ENCODE measurements around the gene EXOSC10.
"Not testable (repeated sequence)": the region's sequence is repeated elsewhere in the genome, so short reads cannot be mapped to it uniquely, and the experiment has no call there.

The EXOSC10 gene

DNA sequence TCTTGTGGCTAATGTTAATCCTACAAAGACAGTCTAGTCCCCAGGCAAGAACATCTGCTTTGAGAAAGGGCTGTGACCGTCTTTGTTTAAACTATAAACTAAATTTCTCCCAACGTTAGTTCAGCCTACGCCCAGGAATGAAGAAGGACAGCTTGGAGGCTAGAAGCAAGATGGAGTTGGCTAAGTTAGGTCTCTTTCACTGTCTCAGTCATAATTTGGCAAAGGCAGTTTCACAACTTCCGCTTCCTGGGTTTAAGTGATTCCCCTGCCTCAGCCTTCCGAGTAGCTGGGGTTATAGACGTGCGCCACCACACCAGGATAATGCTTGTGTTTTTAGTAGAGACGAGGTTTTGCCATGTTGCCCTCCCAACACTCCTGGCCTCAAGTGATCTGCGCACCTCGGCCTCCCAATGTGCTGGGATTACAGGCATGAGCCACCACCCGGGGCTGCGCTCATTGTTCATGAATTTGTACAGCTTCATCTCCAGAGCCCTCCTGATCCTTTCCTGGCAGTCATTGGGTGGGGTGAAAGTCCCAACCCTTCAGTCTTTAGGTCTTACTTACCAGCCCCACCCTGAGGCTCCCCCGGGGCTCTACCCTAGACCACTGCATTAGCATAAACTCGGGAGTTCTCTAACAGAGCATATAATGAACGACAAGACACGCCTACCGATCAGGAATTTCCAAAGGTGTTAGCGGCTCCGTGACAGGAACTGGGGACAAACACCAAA is 47.7 kb downstream of the EXOSC10 start:
- TF ChIP-seq, protein P1, sequence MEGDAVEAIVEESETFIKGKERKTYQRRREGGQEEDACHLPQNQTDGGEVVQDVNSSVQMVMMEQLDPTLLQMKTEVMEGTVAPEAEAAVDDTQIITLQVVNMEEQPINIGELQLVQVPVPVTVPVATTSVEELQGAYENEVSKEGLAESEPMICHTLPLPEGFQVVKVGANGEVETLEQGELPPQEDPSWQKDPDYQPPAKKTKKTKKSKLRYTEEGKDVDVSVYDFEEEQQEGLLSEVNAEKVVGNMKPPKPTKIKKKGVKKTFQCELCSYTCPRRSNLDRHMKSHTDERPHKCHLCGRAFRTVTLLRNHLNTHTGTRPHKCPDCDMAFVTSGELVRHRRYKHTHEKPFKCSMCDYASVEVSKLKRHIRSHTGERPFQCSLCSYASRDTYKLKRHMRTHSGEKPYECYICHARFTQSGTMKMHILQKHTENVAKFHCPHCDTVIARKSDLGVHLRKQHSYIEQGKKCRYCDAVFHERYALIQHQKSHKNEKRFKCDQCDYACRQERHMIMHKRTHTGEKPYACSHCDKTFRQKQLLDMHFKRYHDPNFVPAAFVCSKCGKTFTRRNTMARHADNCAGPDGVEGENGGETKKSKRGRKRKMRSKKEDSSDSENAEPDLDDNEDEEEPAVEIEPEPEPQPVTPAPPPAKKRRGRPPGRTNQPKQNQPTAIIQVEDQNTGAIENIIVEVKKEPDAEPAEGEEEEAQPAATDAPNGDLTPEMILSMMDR (IDR thresholded peaks at IDR 0.05) = no peak
- intact Hi-C loops (cut with DNase I; ENCODE audit: low total_unique reads) = no loop called here
- H3K27me3 ChIP-seq = no peaks in the 10 kb centered on the region

DNA sequence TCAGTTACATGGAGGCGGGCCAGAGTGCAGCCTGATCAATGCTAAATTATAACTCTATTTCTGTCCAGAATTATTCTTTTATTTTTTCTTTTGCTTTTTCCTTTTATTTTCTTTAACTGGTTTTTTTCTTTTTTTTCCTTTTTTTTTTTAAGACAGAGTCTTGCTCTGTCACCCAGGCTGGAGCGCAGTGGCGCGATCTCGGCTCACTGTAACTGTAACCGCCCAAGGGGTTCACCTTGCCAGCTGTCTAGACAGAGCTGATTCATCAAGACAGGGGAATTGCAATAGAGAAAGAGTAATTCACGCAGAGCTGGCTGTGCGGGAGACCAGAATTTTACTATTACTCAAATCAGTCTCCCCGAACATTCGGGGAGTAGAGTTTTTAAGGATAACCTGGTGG is 48.5 kb downstream of the EXOSC10 start:
- H3K4me3 ChIP-seq; H3K4me1 ChIP-seq; H3K27me3 ChIP-seq; H3K9me3 ChIP-seq; DNase-seq; H3K27ac ChIP-seq; intact Hi-C loops (cut with DNase I; ENCODE audit: low total_unique reads): not testable (repeated sequence)
- peaks cover 7 to 23% (median 13%) of the 10 kb centered on the region in 3 donors for H3K36me3 ChIP-seq

More for the DNA sequence above, 47.7 kb downstream of the EXOSC10 start:
- DNase-seq = no peak
- no peaks in the 10 kb centered on the region for H3K9me3 ChIP-seq
- peaks cover 0 to 10% (median 0%) of the 10 kb centered on the region in 4 donors for H3K4me1 ChIP-seq
- peaks cover 14 to 32% (median 21%) of the 10 kb centered on the region in 3 donors for H3K36me3 ChIP-seq
- no peak overlapping the region for H3K4me3 ChIP-seq
- no peak overlapping the region for H3K27ac ChIP-seq

DNA sequence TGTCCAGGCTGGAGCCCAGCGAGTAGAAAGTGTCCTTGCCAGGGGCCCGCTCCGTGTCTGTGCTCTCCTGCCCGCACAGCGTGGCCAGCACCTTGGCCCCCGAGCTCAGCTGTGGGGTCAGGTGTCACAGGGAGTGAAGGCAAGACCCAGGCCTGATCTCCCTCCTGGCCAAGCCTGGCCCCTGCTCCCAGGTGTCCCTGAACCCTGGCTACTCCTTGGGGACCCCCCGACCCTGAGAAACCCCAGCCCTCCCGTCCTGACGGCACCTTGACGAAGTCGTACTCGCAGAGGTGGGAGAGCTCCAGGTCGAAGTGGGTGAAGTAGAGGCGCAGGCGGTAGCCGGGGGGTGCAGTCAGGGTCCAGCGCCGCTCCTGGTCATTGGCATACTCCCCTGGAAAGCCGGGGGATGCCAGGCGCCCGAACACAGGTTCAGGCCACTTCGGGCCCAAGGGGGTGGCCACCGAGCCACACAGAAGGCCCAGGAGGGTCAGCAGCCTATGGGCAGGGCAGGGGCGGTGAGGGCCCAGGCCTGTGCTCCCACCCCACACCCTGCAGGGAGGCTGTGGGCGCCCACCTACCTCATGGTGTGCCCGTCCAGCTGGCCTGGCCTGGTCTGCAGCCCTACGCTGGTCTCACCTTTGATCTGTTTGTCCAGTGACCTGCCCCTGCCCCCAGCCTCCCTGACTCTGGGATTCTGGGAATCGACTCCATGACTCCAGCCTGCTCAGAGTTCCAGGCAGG is 52.9 kb downstream of the EXOSC10 start, which contains the start of gene MASP2:
MASP2 (minus strand) TSS at position 615 of the 741 bp plus-strand sequence; CDS start at position 583, 32 bp downstream.
- Histone ChIP-seq H3K36me3 (no peaks in the 10 kb centered on the region), H3K9me3 (no peaks in the 10 kb centered on the region), H3K27ac (no peak within 1 kb of the TSS), H3K27me3 (peaks cover 0 to 21% of the 10 kb centered on the region in 2 donors), H3K4me3 (no peak within 1 kb of the TSS), H3K4me1 (no peaks in the 10 kb centered on the region)
- intact Hi-C loops (cut with DNase I; ENCODE audit: low total_unique reads) = no loop called here
- TF ChIP-seq, protein P1 (IDR thresholded peaks at IDR 0.05) = no peak
- no peak for DNase-seq

DNA sequence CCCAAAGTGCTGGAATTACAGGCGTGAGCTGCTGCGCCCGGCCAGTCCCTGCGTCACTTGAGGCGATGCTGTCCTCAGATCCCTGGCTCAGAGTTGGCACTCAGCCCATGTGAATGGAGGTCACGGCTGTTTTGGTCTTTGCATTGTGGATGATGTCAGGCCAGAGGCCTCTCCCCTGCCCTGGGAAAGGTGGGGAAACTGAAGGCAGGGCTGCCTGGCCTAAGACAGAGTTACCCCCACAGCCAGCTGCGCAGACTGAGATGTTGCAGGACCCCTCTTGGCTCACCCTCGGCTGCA is 53.5 kb downstream of the EXOSC10 start:
- H3K4me1 ChIP-seq = no peaks in the 10 kb centered on the region
- no peak overlapping the region for H3K4me3 ChIP-seq
- intact Hi-C loops (cut with DNase I; ENCODE audit: low total_unique reads) = no loop called here
- H3K27me3 ChIP-seq = peaks cover 0 to 21% of the 10 kb centered on the region in 2 donors
- no peak overlapping the region for H3K27ac ChIP-seq
- no peak for DNase-seq
- TF ChIP-seq, protein P1 (IDR thresholded peaks at IDR 0.05) = no peak
- no peaks in the 10 kb centered on the region for H3K9me3 ChIP-seq
- no peaks in the 10 kb centered on the region for H3K36me3 ChIP-seq

DNA sequence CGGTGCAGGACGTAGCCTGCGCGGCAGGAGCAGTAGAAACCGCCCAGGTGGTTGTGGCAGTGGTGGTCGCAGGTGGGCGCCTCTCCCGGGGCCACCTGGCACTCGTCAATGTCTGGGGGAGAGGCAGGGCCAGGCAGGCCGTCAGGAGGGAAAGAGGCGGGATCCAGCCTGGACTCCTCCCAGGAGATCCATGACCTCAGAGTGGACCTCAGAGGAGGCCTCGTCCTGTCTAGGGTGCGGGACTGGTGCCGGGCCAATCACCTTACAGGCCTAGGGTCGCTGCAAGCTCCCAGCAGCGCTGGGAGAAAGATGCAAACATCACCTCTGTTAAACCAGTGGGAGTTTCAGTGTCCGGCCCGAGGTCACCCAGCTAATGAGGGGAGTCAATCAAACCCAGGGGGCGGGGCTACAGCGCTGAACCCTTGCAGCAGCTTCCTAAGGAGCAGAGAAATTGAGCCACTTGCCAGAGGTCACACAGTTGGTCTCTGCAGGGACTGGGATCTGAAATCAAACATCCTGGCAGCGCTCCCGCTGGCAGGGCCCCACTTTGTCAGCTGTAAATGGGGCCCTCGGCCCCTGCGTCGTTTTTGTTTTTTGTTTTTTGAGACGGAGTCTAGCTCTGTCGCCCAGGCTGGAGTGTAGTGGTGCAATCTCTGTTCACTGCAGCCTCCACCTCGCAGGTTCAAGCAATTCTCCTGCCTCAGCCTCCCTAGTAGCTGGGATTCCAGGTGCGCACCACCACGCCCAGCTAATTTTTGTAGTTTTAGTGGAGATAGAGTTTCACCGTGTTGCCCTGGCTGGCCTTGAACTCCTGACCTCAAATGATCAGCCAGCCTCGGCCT is 54.0 kb downstream of the EXOSC10 start:
- H3K27ac ChIP-seq = no peak overlapping the region
- intact Hi-C loops (cut with DNase I; ENCODE audit: low total_unique reads) = no loop called here
- peaks cover 0 to 21% of the 10 kb centered on the region in 2 donors for H3K27me3 ChIP-seq
- H3K4me3 ChIP-seq = no peak overlapping the region
- H3K4me1 ChIP-seq = no peaks in the 10 kb centered on the region
- TF ChIP-seq, protein P1 (IDR thresholded peaks at IDR 0.05) = no peak
- no peaks in the 10 kb centered on the region for H3K9me3 ChIP-seq
- H3K36me3 ChIP-seq = no peaks in the 10 kb centered on the region
- DNase-seq = no peak
